Trophoblast cell (in vitro differentiated cells and primary cell): ENCODE data around the gene VAV3.

Experiments
- DNase-seq, 2 donors: peaks; one replicate each; pipeline ENCODE4 v3.0.0-alpha.2; 2016
- H2AFZ ChIP-seq: 2 replicates; pipeline ENCODE4 v1.6.1; 2013; ENCODE audit warnings: low read length, moderate library complexity, mild to moderate bottlenecking; ENCODE audit not compliant: insufficient read depth, poor library complexity
- H2AK5ac ChIP-seq: 2 replicates; pipeline ENCODE4 v1.6.1; 2013; ENCODE audit warnings: mild to moderate bottlenecking, low read length
- H2BK120ac ChIP-seq: 2 replicates; pipeline ENCODE4 v1.6.1; 2013; ENCODE audit warnings: low read length, mild to moderate bottlenecking, moderate library complexity; ENCODE audit not compliant: insufficient read depth, poor library complexity
- H2BK12ac ChIP-seq: 2 replicates; pipeline ENCODE4 v1.6.1; 2013; ENCODE audit warnings: mild to moderate bottlenecking, low read length, moderate library complexity
- H2BK5ac ChIP-seq: 2 replicates; pipeline ENCODE4 v1.6.1; 2013; ENCODE audit warnings: low read length, low read depth, moderate library complexity, mild to moderate bottlenecking; ENCODE audit not compliant: poor library complexity
- H3K14ac ChIP-seq: 2 replicates; pipeline ENCODE4 v1.6.1; 2013; ENCODE audit warnings: mild to moderate bottlenecking, low read length
- H3K18ac ChIP-seq: 2 replicates; pipeline ENCODE4 v1.6.1; 2013; ENCODE audit warnings: mild to moderate bottlenecking, low read length
- H3K23ac ChIP-seq: 2 replicates; pipeline ENCODE4 v1.6.1; 2013; ENCODE audit warnings: low read length
- H3K27ac ChIP-seq: 2 replicates; pipeline ENCODE4 v1.5.1; 2013; ENCODE audit warnings: low read depth, mild to moderate bottlenecking, inconsistent platforms, low read length, moderate library complexity
- H3K27me3 ChIP-seq: 2 replicates; pipeline ENCODE4 v1.6.1; 2013; ENCODE audit warnings: inconsistent platforms, mild to moderate bottlenecking, low read length, moderate library complexity; ENCODE audit not compliant: insufficient read depth
- H3K36me3 ChIP-seq, 2 experiments: 1 replicate in 1 of 2; 2 replicates in 1 of 2; pipeline ENCODE4 v1.6.1; 2013; ENCODE audit warnings: low read length in 2 of 2, mild to moderate bottlenecking in 2 of 2, moderate library complexity in 1 of 2; ENCODE audit not compliant: insufficient read depth in 2 of 2, control insufficient read depth in 1 of 2
- H3K4ac ChIP-seq: 2 replicates; pipeline ENCODE4 v1.6.1; 2013; ENCODE audit warnings: low read depth, mild to moderate bottlenecking, low read length, moderate library complexity
- H3K4me1 ChIP-seq, 2 experiments: 1 replicate in 1 of 2; 2 replicates in 1 of 2; pipeline ENCODE4 v1.6.1; 2013; ENCODE audit warnings: low read length in 2 of 2, mild to moderate bottlenecking in 2 of 2, moderate library complexity in 1 of 2; ENCODE audit not compliant: insufficient read depth in 2 of 2, control insufficient read depth in 1 of 2
- H3K4me2 ChIP-seq: 2 replicates; pipeline ENCODE4 v1.6.1; 2013; ENCODE audit warnings: inconsistent platforms, mild to moderate bottlenecking, low read length, moderate library complexity
- H3K4me3 ChIP-seq: 2 replicates; pipeline ENCODE4 v1.5.1; 2013; ENCODE audit warnings: mild to moderate bottlenecking, low read depth, low read length, inconsistent platforms
- H3K79me1 ChIP-seq: one replicate; pipeline ENCODE4 v1.6.1; 2013; ENCODE audit warnings: low read length
- H3K79me2 ChIP-seq: 2 replicates; pipeline ENCODE4 v1.6.1; 2013; ENCODE audit warnings: low read length, mild to moderate bottlenecking; ENCODE audit not compliant: control insufficient read depth, insufficient read depth, poor library complexity
- H3K9ac ChIP-seq: 2 replicates; pipeline ENCODE4 v1.6.1; 2013; ENCODE audit warnings: mild to moderate bottlenecking, low read length
- H3K9me3 ChIP-seq: 2 replicates; pipeline ENCODE4 v1.6.1; 2013; ENCODE audit warnings: low read depth, mild to moderate bottlenecking, control low read depth, inconsistent platforms, low read length; ENCODE audit not compliant: insufficient read depth
- H4K12ac ChIP-seq: 2 replicates; pipeline ENCODE4 v1.6.1; 2013; ENCODE audit warnings: low read depth, mild to moderate bottlenecking, low read length, moderate library complexity
- H4K8ac ChIP-seq: 2 replicates; pipeline ENCODE4 v1.6.1; 2013; ENCODE audit warnings: low read depth, mild to moderate bottlenecking, low read length, moderate library complexity
- H4K91ac ChIP-seq: one replicate; pipeline ENCODE4 v1.6.1; 2013; ENCODE audit warnings: low read depth, mild to moderate bottlenecking, low read length, moderate library complexity
- WGBS: extraction: QIAGEN DNeasy Blood & Tissue Kit; methylation state at CpG from one replicate; pipeline ENCODE4 v1.1.7; 2013; ENCODE audit warnings: missing lambda C conversion rate; ENCODE audit not compliant: insufficient read length, insufficient coverage; ENCODE audit errors: extremely low coverage; 5-methylcytosine and 5-hydroxymethylcytosine counted together

The VAV3 gene

GRCh38 chr1:107741242-107741641 lies 223.7 kb downstream of the VAV3 start:
- peaks cover 0 to 2% of the 10 kb centered on the region in 2 experiments for H3K4me1 ChIP-seq
- H4K91ac ChIP-seq: no peak overlapping the region
- no peak overlapping the region for H2BK12ac ChIP-seq
- H3K9ac ChIP-seq: no peak overlapping the region
- H3K27ac ChIP-seq: no peak overlapping the region
- H3K4me3 ChIP-seq: no peak overlapping the region
- H3K4me2 ChIP-seq: no peak overlapping the region
- H3K23ac ChIP-seq: no peak overlapping the region
- no CpG with 5 or more reads among the region's 4 CpGs for WGBS
- H3K4ac ChIP-seq: no peak overlapping the region
- no peak overlapping the region for H4K12ac ChIP-seq
- H4K8ac ChIP-seq: no peak overlapping the region
- H3K36me3 ChIP-seq: no peaks in the 10 kb centered on the region
- no peaks in the 10 kb centered on the region for H3K79me1 ChIP-seq
- H2AK5ac ChIP-seq: no peak overlapping the region
- no peak for DNase-seq
- H3K27me3 ChIP-seq: no peaks in the 10 kb centered on the region
- no peak overlapping the region for H2BK120ac ChIP-seq
- H2BK5ac ChIP-seq: no peak overlapping the region
- no peak overlapping the region for H3K14ac ChIP-seq
- H3K18ac ChIP-seq: no peak overlapping the region
- H3K79me2 ChIP-seq: no peaks in the 10 kb centered on the region
- no peaks in the 10 kb centered on the region for H3K9me3 ChIP-seq
- no peak overlapping the region for H2AFZ ChIP-seq

- Histone ChIP-seq H4K91ac (no peak overlapping the region), H3K4me1 (peaks cover 0 to 2% of the 10 kb centered on the region in 2 experiments), H4K12ac (no peak overlapping the region), H3K4me3 (no peak overlapping the region), H3K27me3 (no peaks in the 10 kb centered on the region), H3K27ac (no peak overlapping the region), H3K14ac (no peak overlapping the region), H3K9ac (no peak overlapping the region), H2AFZ (no peak overlapping the region), H3K36me3 (no peaks in the 10 kb centered on the region), H2BK5ac (no peak overlapping the region), H2AK5ac (no peak overlapping the region), H3K4me2 (no peak overlapping the region), H3K9me3 (no peaks in the 10 kb centered on the region), H3K18ac (no peak overlapping the region), H3K79me1 (no peaks in the 10 kb centered on the region), H2BK120ac (no peak overlapping the region), H3K23ac (no peak overlapping the region), H2BK12ac (no peak overlapping the region), H3K4ac (no peak overlapping the region), H3K79me2 (no peaks in the 10 kb centered on the region), H4K8ac (no peak overlapping the region)
- DNase-seq: no peak
- WGBS: no CpG with 5 or more reads among the region's 4 CpGs
These were observed 224.4 kb downstream of the VAV3 start for GRCh38 chr1:107740579-107740978.

- Histone ChIP-seq H3K9me3 (no peaks in the 10 kb centered on the region), H3K18ac (no peak overlapping the region), H2AK5ac (no peak overlapping the region), H2BK12ac (no peak overlapping the region), H3K4me2 (no peak overlapping the region), H4K8ac (no peak overlapping the region), H3K4me3 (no peak overlapping the region), H3K23ac (no peak overlapping the region), H2BK120ac (no peak overlapping the region), H3K36me3 (no peaks in the 10 kb centered on the region), H4K12ac (no peak overlapping the region), H4K91ac (no peak overlapping the region), H2BK5ac (no peak overlapping the region), H3K79me2 (no peaks in the 10 kb centered on the region), H3K14ac (no peak overlapping the region), H2AFZ (no peak overlapping the region), H3K79me1 (no peaks in the 10 kb centered on the region), H3K4me1 (peaks cover 0 to 2% of the 10 kb centered on the region in 2 experiments), H3K4ac (no peak overlapping the region), H3K9ac (no peak overlapping the region), H3K27me3 (no peaks in the 10 kb centered on the region), H3K27ac (no peak overlapping the region)
- WGBS: no CpG with 5 or more reads among the region's 2 CpGs
- peak; percentile 17 to 68 for DNase-seq
These were observed 225.3 kb downstream of the VAV3 start for GRCh38 chr1:107739651-107740050.

- no peak overlapping the region for H3K4ac ChIP-seq
- H3K4me3 ChIP-seq: no peak overlapping the region
- no peak overlapping the region for H3K4me2 ChIP-seq
- H4K8ac ChIP-seq: no peak overlapping the region
- H3K14ac ChIP-seq: no peak overlapping the region
- peaks cover 0 to 2% of the 10 kb centered on the region in 2 experiments for H3K4me1 ChIP-seq
- H4K91ac ChIP-seq: no peak overlapping the region
- H2BK12ac ChIP-seq: no peak overlapping the region
- no peak overlapping the region for H2BK5ac ChIP-seq
- no peak overlapping the region for H3K18ac ChIP-seq
- H3K27me3 ChIP-seq: no peaks in the 10 kb centered on the region
- H2BK120ac ChIP-seq: no peak overlapping the region
- no peak overlapping the region for H2AFZ ChIP-seq
- no peak overlapping the region for H3K27ac ChIP-seq
- WGBS: no CpG with 5 or more reads among the region's 4 CpGs
- no peaks in the 10 kb centered on the region for H3K9me3 ChIP-seq
- H3K23ac ChIP-seq: no peak overlapping the region
- no peaks in the 10 kb centered on the region for H3K79me1 ChIP-seq
- no peak overlapping the region for H2AK5ac ChIP-seq
- peak in 1 of 2 donors; percentile 5 for DNase-seq
- no peak overlapping the region for H3K9ac ChIP-seq
- H3K36me3 ChIP-seq: no peaks in the 10 kb centered on the region
- H4K12ac ChIP-seq: no peak overlapping the region
- no peaks in the 10 kb centered on the region for H3K79me2 ChIP-seq
These were observed 225.8 kb downstream of the VAV3 start for GRCh38 chr1:107739201-107739600.
